Measurements from ENCODE around the gene P2RX5.
"Not testable (repeated sequence)": the region's sequence is repeated elsewhere in the genome, so short reads cannot be mapped to it uniquely, and the experiment has no call there.

Gene P2RX5

GRCh38 chr17:3710951-3711383 lies 15.0 kb upstream of the P2RX5 start:
- no peak for TF ChIP-seq CTCF (IDR thresholded peaks at IDR 0.05)
- no peak for TF ChIP-seq ZFX (IDR thresholded peaks at IDR 0.05; ENCODE audit: borderline replicate concordance)
- H3K27ac ChIP-seq = no peak overlapping the region

- TF ChIP-seq ZFX (IDR thresholded peaks at IDR 0.05; ENCODE audit: borderline replicate concordance) (no peak), CTCF (IDR thresholded peaks at IDR 0.05) (no peak)
- no peak overlapping the region for H3K27ac ChIP-seq
Observed at GRCh38 chr17:3708366-3708765, 12.4 kb upstream of the P2RX5 start.

- H3K27ac ChIP-seq = not testable (repeated sequence)
Observed at GRCh38 chr17:3705718-3705984, 9.7 kb upstream of the P2RX5 start.

GRCh38 chr17:3704931-3705717 lies 9.2 kb upstream of the P2RX5 start:
- H3K27ac ChIP-seq = no peak overlapping the region
- no peak for TF ChIP-seq ZFX (IDR thresholded peaks at IDR 0.05; ENCODE audit: borderline replicate concordance)
- TF ChIP-seq CTCF (IDR thresholded peaks at IDR 0.05) = no peak

GRCh38 chr17:3702041-3702539 lies 6.1 kb upstream of the P2RX5 start:
- not testable (repeated sequence) for H3K27ac ChIP-seq

- no peak overlapping the region for H3K27ac ChIP-seq
- TF ChIP-seq CTCF (IDR thresholded peaks at IDR 0.05) (no peak), ZFX (IDR thresholded peaks at IDR 0.05; ENCODE audit: borderline replicate concordance) (no peak)
Observed at GRCh38 chr17:3699951-3700350, 4.0 kb upstream of the P2RX5 start.

GRCh38 chr17:3698139-3698538 lies 2.2 kb upstream of the P2RX5 start:
- no peak overlapping the region for H3K27ac ChIP-seq
- TF ChIP-seq CTCF (IDR thresholded peaks at IDR 0.05) = no peak

- no peak overlapping the region for H3K27ac ChIP-seq
Observed at GRCh38 chr17:3697103-3697476, 1.1 kb upstream of the P2RX5 start.

More at GRCh38 chr17:3697103-3697476, 1.1 kb upstream of the P2RX5 start:
- TF ChIP-seq ZFX (IDR thresholded peaks at IDR 0.05; ENCODE audit: borderline replicate concordance) (no peak), CTCF (IDR thresholded peaks at IDR 0.05) (no peak)
